ENCODE data around the gene RNU4-1. TPM values are rescaled to one million over a fixed set of nuclear protein-coding genes. Genes with fewer than 3 reads are reported as not detected.

Gene RNU4-1
- total RNA-seq, 1 experiment from 2014 or later = 2,436 TPM

- no peak for TF ChIP-seq USF1 (CRISPR knock-in tag; IDR thresholded peaks at IDR 0.05)
- TF ChIP-seq ZSCAN18 (CRISPR knock-in tag; IDR thresholded peaks at IDR 0.05) = no peak
- no peak for TF ChIP-seq ZNF671 (CRISPR knock-in tag; IDR thresholded peaks at IDR 0.05)
- no peak for TF ChIP-seq SOX15 (CRISPR knock-in tag; IDR thresholded peaks at IDR 0.05)
- no peak for TF ChIP-seq ZBTB21 (CRISPR knock-in tag; IDR thresholded peaks at IDR 0.05; ENCODE audit: borderline replicate concordance)
- TF ChIP-seq NFATC4 (CRISPR knock-in tag; IDR thresholded peaks at IDR 0.05) = no peak
- TF ChIP-seq ZNF138 (CRISPR knock-in tag; conservative IDR thresholded peaks at IDR 0.05) = no peak
- no peak for TF ChIP-seq ZMAT4 (CRISPR knock-in tag; IDR thresholded peaks at IDR 0.05)
- no peak for TF ChIP-seq GABPB1 (CRISPR knock-in tag; IDR thresholded peaks at IDR 0.05)
- no peak for TF ChIP-seq ZNF232 (CRISPR knock-in tag; IDR thresholded peaks at IDR 0.05)
- TF ChIP-seq ATF1 (CRISPR knock-in tag; IDR thresholded peaks at IDR 0.05) = no peak
Observed at GRCh38 chr12:120267736-120268135, 25.3 kb downstream of the RNU4-1 start (continued).

GRCh38 chr12:120266180-120266870 is 26.7 kb downstream of the RNU4-1 start:
- CTCF ChIA-PET = interaction anchor here (0.9 to 22.1 kb wide), 13 partner anchors 12 to 380 kb away, joined by 3 to 717 read pairs (median 9); partner anchors contain the start of genes RNU4-2, RPLP0 and SIRT4
- no peak for ATAC-seq
- peaks cover 49% of the 10 kb centered on the region for H3K4me1 Mint-ChIP-seq
- TF ChIP-seq NR2C2 (CRISPR knock-in tag; IDR thresholded peaks at IDR 0.05) (no peak), GRHL2 (CRISPR knock-in tag; IDR thresholded peaks at IDR 0.05; ENCODE audit: insufficient replicate concordance, severe bottlenecking) (no peak), ELF4 (CRISPR knock-in tag; IDR thresholded peaks at IDR 0.05; ENCODE audit: low read depth) (no peak), MAX (CRISPR knock-in tag; IDR thresholded peaks at IDR 0.05) (no peak), RORB (CRISPR knock-in tag; IDR thresholded peaks at IDR 0.05) (no peak), USF2 (CRISPR knock-in tag; IDR thresholded peaks at IDR 0.05) (no peak), AR (CRISPR knock-in tag; IDR thresholded peaks at IDR 0.05) (no peak), KAT7 (CRISPR knock-in tag; IDR thresholded peaks at IDR 0.05; ENCODE audit: borderline replicate concordance) (no peak), NFE2L1 (CRISPR knock-in tag; IDR thresholded peaks at IDR 0.05) (no peak), FOXK1 (CRISPR knock-in tag; IDR thresholded peaks at IDR 0.05) (no peak), E2F5 (CRISPR knock-in tag; IDR thresholded peaks at IDR 0.05) (no peak), CREM (CRISPR knock-in tag; IDR thresholded peaks at IDR 0.05) (no peak), FOXJ3 (CRISPR knock-in tag; IDR thresholded peaks at IDR 0.05; ENCODE audit: borderline replicate concordance) (no peak), ZNF317 (CRISPR knock-in tag; IDR thresholded peaks at IDR 0.05; ENCODE audit: borderline replicate concordance, low read depth) (no peak), NFATC4 (CRISPR knock-in tag; IDR thresholded peaks at IDR 0.05) (no peak), MXD4 (CRISPR knock-in tag; IDR thresholded peaks at IDR 0.05; ENCODE audit: borderline replicate concordance) (no peak)
- DNase-seq (ENCODE audit: low spot score) = no peak
- H3K27me3 Mint-ChIP-seq (ENCODE audit: low read depth) = no peaks in the 10 kb centered on the region
- no peaks in the 10 kb centered on the region for H3K9me3 Mint-ChIP-seq
- POLR2A ChIA-PET = interaction anchor here (1.0 to 12.0 kb wide), 6 partner anchors 9 to 65 kb away, joined by 3 to 198 read pairs (median 12); partner anchors contain the start of genes RNU4-1, RNU4-2 and RPLP0
- H3K4me3 Mint-ChIP-seq = peak overlapping the region; percentile 75
- H3K27ac Mint-ChIP-seq = peak overlapping the region; percentile 85; the same call in 1 of the 2 replicates
- no peaks in the 10 kb centered on the region for H3K36me3 Mint-ChIP-seq

Data from WTC11 (cell line).